Measurements from ENCODE around the gene CCNL1.
"Not testable (repeated sequence)": the region's sequence is repeated elsewhere in the genome, so short reads cannot be mapped to it uniquely, and the experiment has no call there.

CCNL1 gene

GRCh38 chr3:157107644-157108133, 52.3 kb downstream of the CCNL1 start:
- Histone ChIP-seq H3K4me3 (ENCODE audit: low read length) (no peak overlapping the region), H3K9ac (ENCODE audit: low read depth, low read length) (no peak overlapping the region), H3K27me3 (ENCODE audit: control insufficient read depth, insufficient read depth, low read length) (no peaks in the 10 kb centered on the region), H3K4me2 (ENCODE audit: low read length) (no peak overlapping the region), H3K9me3 (replicated peaks; ENCODE audit: low read length) (no peaks in the 10 kb centered on the region), H3K4me1 (ENCODE audit: control insufficient read depth, insufficient read depth, low read length) (peaks cover 18% of the 10 kb centered on the region), H3K36me3 (ENCODE audit: insufficient read depth, low read length) (no peaks in the 10 kb centered on the region)

GRCh38 chr3:157107037-157107436, 52.9 kb downstream of the CCNL1 start:
- Histone ChIP-seq H3K4me1 (ENCODE audit: control insufficient read depth, insufficient read depth, low read length) (peaks cover 18% of the 10 kb centered on the region), H3K36me3 (ENCODE audit: insufficient read depth, low read length) (no peaks in the 10 kb centered on the region), H3K4me2 (ENCODE audit: low read length) (no peak overlapping the region), H3K9me3 (replicated peaks; ENCODE audit: low read length) (no peaks in the 10 kb centered on the region), H3K27me3 (ENCODE audit: control insufficient read depth, insufficient read depth, low read length) (no peaks in the 10 kb centered on the region), H3K9ac (ENCODE audit: low read depth, low read length) (no peak overlapping the region), H3K4me3 (ENCODE audit: low read length) (no peak overlapping the region)

- Histone ChIP-seq H3K9ac (ENCODE audit: low read depth, low read length) (no peak overlapping the region), H3K4me3 (ENCODE audit: low read length) (no peak overlapping the region), H3K4me1 (ENCODE audit: control insufficient read depth, insufficient read depth, low read length) (peaks cover 18% of the 10 kb centered on the region), H3K9me3 (replicated peaks; ENCODE audit: low read length) (no peaks in the 10 kb centered on the region), H3K27me3 (ENCODE audit: control insufficient read depth, insufficient read depth, low read length) (no peaks in the 10 kb centered on the region), H3K4me2 (ENCODE audit: low read length) (no peak overlapping the region), H3K36me3 (ENCODE audit: insufficient read depth, low read length) (no peaks in the 10 kb centered on the region)
These were observed 54.9 kb downstream of the CCNL1 start for GRCh38 chr3:157104928-157105652.

- Histone ChIP-seq H3K9me3 (replicated peaks; ENCODE audit: low read length) (no peaks in the 10 kb centered on the region), H3K9ac (ENCODE audit: low read depth, low read length) (no peak overlapping the region), H3K4me2 (ENCODE audit: low read length) (no peak overlapping the region), H3K4me3 (ENCODE audit: low read length) (no peak overlapping the region), H3K4me1 (ENCODE audit: control insufficient read depth, insufficient read depth, low read length) (peaks cover 20% of the 10 kb centered on the region), H3K36me3 (ENCODE audit: insufficient read depth, low read length) (no peaks in the 10 kb centered on the region), H3K27me3 (ENCODE audit: control insufficient read depth, insufficient read depth, low read length) (no peaks in the 10 kb centered on the region)
These were observed 55.4 kb downstream of the CCNL1 start for GRCh38 chr3:157104521-157104920.

- H3K9me3 ChIP-seq (replicated peaks; ENCODE audit: low read length), result no peaks in the 10 kb centered on the region
- peaks cover 27% of the 10 kb centered on the region for H3K4me1 ChIP-seq (ENCODE audit: control insufficient read depth, insufficient read depth, low read length)
- no peak overlapping the region for H3K9ac ChIP-seq (ENCODE audit: low read depth, low read length)
- H3K4me3 ChIP-seq (ENCODE audit: low read length), result no peak overlapping the region
- no peak overlapping the region for H3K4me2 ChIP-seq (ENCODE audit: low read length)
- no peaks in the 10 kb centered on the region for H3K27me3 ChIP-seq (ENCODE audit: control insufficient read depth, insufficient read depth, low read length)
- H3K36me3 ChIP-seq (ENCODE audit: insufficient read depth, low read length), result no peaks in the 10 kb centered on the region
These were observed 56.1 kb downstream of the CCNL1 start for GRCh38 chr3:157103860-157104259.

- no peaks in the 10 kb centered on the region for H3K36me3 ChIP-seq (ENCODE audit: insufficient read depth, low read length)
- H3K27me3 ChIP-seq (ENCODE audit: control insufficient read depth, insufficient read depth, low read length), result no peaks in the 10 kb centered on the region
- H3K4me1 ChIP-seq (ENCODE audit: control insufficient read depth, insufficient read depth, low read length), result peaks cover 33% of the 10 kb centered on the region
- H3K9me3 ChIP-seq (replicated peaks; ENCODE audit: low read length), result no peaks in the 10 kb centered on the region
- no peak overlapping the region for H3K9ac ChIP-seq (ENCODE audit: low read depth, low read length)
- H3K4me3 ChIP-seq (ENCODE audit: low read length), result no peak overlapping the region
- H3K4me2 ChIP-seq (ENCODE audit: low read length), result no peak overlapping the region
These were observed 56.7 kb downstream of the CCNL1 start for GRCh38 chr3:157103280-157103679.

- not testable (repeated sequence) for H3K9me3 ChIP-seq (replicated peaks; ENCODE audit: low read length); H3K9ac ChIP-seq (ENCODE audit: low read depth, low read length); H3K27me3 ChIP-seq (ENCODE audit: control insufficient read depth, insufficient read depth, low read length); H3K36me3 ChIP-seq (ENCODE audit: insufficient read depth, low read length); H3K4me2 ChIP-seq (ENCODE audit: low read length); H3K4me3 ChIP-seq (ENCODE audit: low read length)
- H3K4me1 ChIP-seq (ENCODE audit: control insufficient read depth, insufficient read depth, low read length), result peaks cover 40% of the 10 kb centered on the region
These were observed 57.4 kb downstream of the CCNL1 start for GRCh38 chr3:157102595-157102994.

- Histone ChIP-seq H3K4me3 (ENCODE audit: low read length) (no peak overlapping the region), H3K27me3 (ENCODE audit: control insufficient read depth, insufficient read depth, low read length) (no peaks in the 10 kb centered on the region), H3K9ac (ENCODE audit: low read depth, low read length) (no peak overlapping the region), H3K4me1 (ENCODE audit: control insufficient read depth, insufficient read depth, low read length) (peaks cover 40% of the 10 kb centered on the region), H3K36me3 (ENCODE audit: insufficient read depth, low read length) (no peaks in the 10 kb centered on the region), H3K4me2 (ENCODE audit: low read length) (no peak overlapping the region), H3K9me3 (replicated peaks; ENCODE audit: low read length) (no peaks in the 10 kb centered on the region)
These were observed 57.8 kb downstream of the CCNL1 start for GRCh38 chr3:157102098-157102497.

- Histone ChIP-seq H3K4me3 (ENCODE audit: low read length) (no peak overlapping the region), H3K4me1 (ENCODE audit: control insufficient read depth, insufficient read depth, low read length) (peaks cover 40% of the 10 kb centered on the region), H3K4me2 (ENCODE audit: low read length) (no peak overlapping the region), H3K27me3 (ENCODE audit: control insufficient read depth, insufficient read depth, low read length) (no peaks in the 10 kb centered on the region), H3K36me3 (ENCODE audit: insufficient read depth, low read length) (no peaks in the 10 kb centered on the region), H3K9me3 (replicated peaks; ENCODE audit: low read length) (no peaks in the 10 kb centered on the region), H3K9ac (ENCODE audit: low read depth, low read length) (no peak overlapping the region)
These were observed 58.5 kb downstream of the CCNL1 start for GRCh38 chr3:157101486-157101885.

GRCh38 chr3:157100608-157101396, 59.1 kb downstream of the CCNL1 start:
- no peaks in the 10 kb centered on the region for H3K36me3 ChIP-seq (ENCODE audit: insufficient read depth, low read length)
- peaks cover 40% of the 10 kb centered on the region for H3K4me1 ChIP-seq (ENCODE audit: control insufficient read depth, insufficient read depth, low read length)
- H3K9me3 ChIP-seq (replicated peaks; ENCODE audit: low read length), result no peaks in the 10 kb centered on the region
- no peaks in the 10 kb centered on the region for H3K27me3 ChIP-seq (ENCODE audit: control insufficient read depth, insufficient read depth, low read length)
- no peak overlapping the region for H3K4me3 ChIP-seq (ENCODE audit: low read length)
- H3K4me2 ChIP-seq (ENCODE audit: low read length), result no peak overlapping the region
- H3K9ac ChIP-seq (ENCODE audit: low read depth, low read length), result no peak overlapping the region

GRCh38 chr3:157100096-157100477, 59.9 kb downstream of the CCNL1 start:
- H3K27me3 ChIP-seq (ENCODE audit: control insufficient read depth, insufficient read depth, low read length), result no peaks in the 10 kb centered on the region
- H3K4me1 ChIP-seq (ENCODE audit: control insufficient read depth, insufficient read depth, low read length), result peaks cover 42% of the 10 kb centered on the region
- H3K9me3 ChIP-seq (replicated peaks; ENCODE audit: low read length), result no peaks in the 10 kb centered on the region
- H3K9ac ChIP-seq (ENCODE audit: low read depth, low read length), result no peak overlapping the region
- no peak overlapping the region for H3K4me3 ChIP-seq (ENCODE audit: low read length)
- H3K4me2 ChIP-seq (ENCODE audit: low read length), result no peak overlapping the region
- H3K36me3 ChIP-seq (ENCODE audit: insufficient read depth, low read length), result no peaks in the 10 kb centered on the region

Measured in skeletal muscle satellite cell (primary cell).